Ramos (cell line): ENCODE results near the gene MCFD2.

Experiments used
- in situ Hi-C: fragments of 300-500 bp; cut with MboI; formaldehyde crosslinking; loops from one replicate; pipeline ENCODE4 v1.14.3; 2022; ENCODE audit warnings: low sequenced_read_pairs; ENCODE audit not compliant: unreplicated experiment

MCFD2 gene

DNA sequence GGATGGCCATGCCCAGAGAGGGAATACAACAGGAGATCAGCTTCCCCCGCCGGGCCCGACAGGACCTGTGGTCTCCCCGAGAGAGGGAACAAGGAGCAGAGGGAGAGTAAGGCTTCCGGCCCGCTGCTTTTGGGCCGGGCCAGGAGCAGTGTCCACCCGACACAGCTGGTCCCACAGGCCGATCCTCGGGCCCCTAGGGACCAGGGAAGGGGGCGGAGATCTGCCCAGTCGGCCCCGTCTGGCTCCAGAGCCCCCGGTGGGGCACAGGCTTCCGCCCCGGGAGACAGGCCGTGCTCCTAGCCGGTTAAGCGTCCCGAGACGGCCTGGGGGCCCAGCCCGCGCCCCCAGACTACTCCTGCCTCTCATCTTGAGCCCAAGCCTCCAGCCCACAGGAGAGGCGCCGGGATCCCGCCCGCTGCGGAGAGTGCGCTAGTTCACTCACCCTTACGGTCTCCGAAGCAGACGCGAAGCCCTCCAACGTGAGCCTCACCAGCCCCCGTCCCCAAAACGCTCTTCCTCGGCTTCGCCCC is at the start of gene MCFD2:
Gene MCFD2 (minus strand): TSS at position 526 of the 530 bp plus-strand sequence. CDS start 6,635 bp downstream, outside the sequence.
- in situ Hi-C loops: no loop called here

GRCh38 chr2:46964835-46965560 is 49.4 kb upstream of the MCFD2 start:
- in situ Hi-C loops: no loop called here

- in situ Hi-C loops: no loop called here
Measured at GRCh38 chr2:46963941-46964673, 48.5 kb upstream of the MCFD2 start.

- in situ Hi-C loops: no loop called here
Measured at GRCh38 chr2:46963210-46963609, 47.6 kb upstream of the MCFD2 start.

- in situ Hi-C loops: no loop called here
Measured at GRCh38 chr2:46962751-46963150, 47.1 kb upstream of the MCFD2 start.

DNA sequence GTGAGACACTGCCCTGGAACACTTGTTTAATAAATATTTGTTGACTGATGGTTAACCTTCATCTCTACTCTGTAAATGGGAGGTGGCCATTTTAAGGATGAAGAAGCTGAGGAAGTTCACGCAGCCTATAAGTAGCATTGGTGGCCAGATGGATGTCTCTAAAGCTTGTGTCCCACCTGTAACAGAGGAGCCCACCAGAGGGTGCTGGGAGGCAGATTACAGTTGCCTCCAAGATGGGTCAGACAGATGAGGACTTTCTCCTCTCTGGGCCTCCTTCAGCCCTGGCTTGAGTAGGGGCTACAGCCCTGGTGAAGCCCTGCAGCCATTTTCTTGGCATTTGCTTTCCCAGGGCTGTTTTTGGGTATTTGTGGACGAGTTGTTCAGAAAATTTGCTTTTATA is 45.0 kb upstream of the MCFD2 start:
- in situ Hi-C loops: no loop called here

- in situ Hi-C loops: no loop called here
Measured at GRCh38 chr2:46958431-46959017, 42.9 kb upstream of the MCFD2 start.

GRCh38 chr2:46956981-46957531 is 41.5 kb upstream of the MCFD2 start:
- in situ Hi-C loops: no loop called here

DNA sequence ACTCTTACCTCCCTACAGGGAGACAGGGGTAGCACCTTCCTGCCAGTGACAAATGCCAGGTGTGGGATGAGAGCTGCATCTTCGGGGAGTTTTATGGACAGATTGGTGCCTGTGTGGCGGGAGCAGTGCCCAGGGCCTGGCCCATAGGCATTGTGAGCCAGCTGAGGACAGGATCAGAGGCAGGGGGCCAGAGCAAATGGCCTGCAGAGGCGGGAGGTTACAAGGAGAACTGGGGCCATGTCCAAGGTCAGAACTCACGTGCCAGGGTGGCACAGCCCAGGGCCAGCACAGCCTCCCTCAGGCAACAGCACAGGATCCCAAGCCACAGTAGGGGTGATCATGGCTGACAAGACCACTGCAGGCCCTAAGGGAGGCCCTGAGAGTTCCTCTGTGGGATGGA is 40.2 kb upstream of the MCFD2 start:
- in situ Hi-C loops: no loop called here

DNA sequence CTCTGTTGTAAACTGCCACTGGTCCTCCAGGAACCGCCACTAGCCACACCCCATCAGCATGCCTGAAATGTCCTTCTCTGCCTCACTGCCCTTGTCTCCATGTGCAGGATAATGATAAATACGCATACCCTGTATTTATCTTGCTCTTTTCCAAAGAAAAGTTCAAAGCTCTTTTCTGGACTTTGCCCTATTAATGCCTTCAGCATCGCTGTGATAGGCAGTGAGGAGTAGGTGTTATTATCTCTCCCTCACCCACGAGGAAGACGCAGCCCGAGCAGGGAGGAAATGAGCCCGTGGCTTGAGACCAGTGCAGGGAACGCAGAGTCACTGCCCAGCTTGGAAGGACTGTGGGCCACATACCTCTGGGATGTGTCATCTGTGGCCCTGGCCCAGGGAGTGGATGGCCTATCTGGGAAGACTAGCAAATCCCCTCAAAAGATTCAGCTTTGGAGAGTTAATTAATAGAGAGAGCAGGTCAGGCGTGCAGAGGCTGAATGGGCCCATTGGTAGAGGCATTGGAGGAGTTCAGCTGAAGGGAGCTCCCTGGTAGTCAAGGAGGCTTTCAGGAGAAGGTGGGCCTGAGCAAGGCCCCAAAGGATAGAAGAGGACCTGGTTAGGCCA is 39.5 kb upstream of the MCFD2 start:
- in situ Hi-C loops: no loop called here

- in situ Hi-C loops: no loop called here
Measured at GRCh38 chr2:46952171-46952570, 36.6 kb upstream of the MCFD2 start.

- in situ Hi-C loops: no loop called here
Measured at GRCh38 chr2:46951290-46952064, 35.9 kb upstream of the MCFD2 start.

GRCh38 chr2:46950314-46950713 is 34.7 kb upstream of the MCFD2 start:
- in situ Hi-C loops: no loop called here

- in situ Hi-C loops: no loop called here
Measured at GRCh38 chr2:46947841-46948240, 32.2 kb upstream of the MCFD2 start.

DNA sequence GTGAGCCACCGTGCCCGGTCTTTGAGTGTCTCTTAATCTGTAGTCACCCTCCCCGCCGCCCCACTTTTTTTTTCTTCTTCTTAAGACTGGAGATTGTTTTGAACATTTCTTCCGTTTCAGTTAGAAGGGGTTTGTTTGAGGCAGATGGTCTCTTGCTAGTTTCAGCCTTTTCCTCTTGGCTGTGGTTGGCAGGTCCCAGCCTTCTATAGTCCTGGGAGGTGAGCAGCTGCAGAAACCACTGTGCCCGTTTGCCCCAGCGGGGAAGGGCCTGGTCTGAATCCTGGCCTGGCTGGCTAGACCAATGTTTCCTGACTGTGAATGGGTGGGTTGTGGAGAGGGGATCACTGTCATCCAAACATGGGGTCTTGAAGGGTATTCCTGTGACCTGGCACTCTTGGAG is 30.1 kb upstream of the MCFD2 start:
- in situ Hi-C loops: no loop called here

DNA sequence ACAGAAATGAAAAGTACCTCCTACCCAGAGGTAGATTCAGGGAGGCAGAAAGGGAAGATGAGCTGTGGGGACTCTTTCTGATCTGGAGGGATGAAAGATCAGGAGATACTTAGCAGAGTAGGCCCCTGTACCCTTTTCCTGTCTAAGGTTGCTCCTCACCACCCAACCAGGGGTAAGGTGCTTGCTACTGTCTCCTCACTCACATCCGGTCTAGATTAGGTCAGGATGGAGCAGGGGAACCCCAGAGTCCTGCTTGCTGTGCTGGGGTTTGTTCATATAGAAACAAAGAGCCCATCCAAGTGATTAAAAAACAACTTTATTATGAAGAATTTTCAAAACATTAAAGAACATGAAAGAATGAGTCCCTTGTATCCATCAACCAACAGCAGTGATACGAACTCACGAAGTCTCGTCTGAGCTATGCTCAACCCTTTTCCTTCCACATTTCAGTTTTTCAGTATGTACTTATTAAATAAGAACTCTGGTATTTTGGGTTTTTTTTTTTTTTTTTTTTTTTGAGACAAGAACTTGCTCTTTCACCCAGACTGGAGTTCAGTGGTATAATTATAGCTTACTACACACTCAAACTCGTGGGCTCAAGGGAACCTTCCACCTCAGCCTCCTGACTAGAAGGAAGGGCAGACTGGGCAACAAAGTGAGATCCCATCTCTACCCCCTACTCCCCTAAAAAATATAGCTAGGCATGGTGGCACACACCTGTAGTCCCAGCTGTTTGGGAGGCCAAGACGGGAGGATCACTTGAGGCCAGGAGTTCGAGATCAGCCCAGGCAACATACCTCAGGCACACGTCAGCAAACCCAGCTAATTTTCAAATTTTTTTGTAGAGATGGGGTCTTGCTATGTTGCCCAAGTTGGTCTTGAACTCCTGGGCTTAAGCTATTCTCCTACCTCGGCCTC is 28.5 kb upstream of the MCFD2 start:
- in situ Hi-C loops: no loop called here

DNA sequence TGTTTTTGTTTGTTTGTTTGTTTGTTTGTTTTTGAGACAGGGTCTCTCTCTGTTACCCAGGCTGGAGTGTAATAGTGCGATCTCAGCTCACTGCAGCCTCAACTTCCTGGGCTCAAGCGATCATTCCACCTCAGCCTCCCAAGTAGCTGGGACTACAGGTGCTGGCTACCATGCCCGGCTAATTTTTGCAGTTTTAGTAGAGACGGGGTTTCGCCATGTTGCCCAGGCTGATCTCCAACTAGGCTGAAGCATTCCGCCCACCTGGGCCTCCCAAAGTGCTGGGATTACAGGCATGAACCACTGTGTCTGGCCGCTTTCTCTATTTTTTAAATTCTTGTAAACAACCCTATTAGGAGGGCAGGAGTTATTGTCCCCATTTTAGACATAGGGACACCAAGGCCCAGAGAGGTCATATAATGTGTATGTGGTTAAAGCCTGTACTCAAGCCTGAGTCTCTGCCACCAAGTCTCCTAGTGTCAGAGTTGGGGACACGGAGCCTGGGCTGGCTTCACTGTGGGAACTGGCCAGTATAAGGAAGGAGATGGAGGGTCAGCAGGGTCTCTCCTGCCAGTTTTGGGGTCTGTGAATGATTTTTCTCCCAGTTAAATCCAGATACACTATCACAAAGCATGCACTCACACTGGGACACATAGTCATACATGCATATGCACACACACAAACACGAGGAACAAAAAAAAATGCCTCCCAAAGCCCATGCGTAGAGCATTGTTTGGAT is 27.5 kb upstream of the MCFD2 start:
- in situ Hi-C loops: no loop called here

DNA sequence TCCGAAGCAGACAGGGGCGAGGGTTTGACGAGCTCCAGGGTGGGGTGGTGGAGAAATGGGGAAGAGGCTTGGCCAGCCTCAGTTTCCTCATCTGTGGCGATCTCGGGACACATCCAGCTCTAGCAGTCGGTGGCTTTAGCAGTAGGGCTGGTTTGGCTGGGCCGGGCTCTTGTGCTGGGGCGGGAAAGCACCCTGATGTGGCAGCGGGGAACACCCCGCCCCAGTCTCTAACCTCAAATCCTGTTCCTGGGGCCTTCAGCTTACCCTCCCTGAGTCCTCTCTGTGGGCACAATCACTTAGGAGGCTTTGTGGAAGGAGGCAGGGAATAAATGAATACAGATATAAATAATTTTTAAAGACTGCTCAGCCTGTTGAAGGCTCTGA is 26.5 kb upstream of the MCFD2 start:
- in situ Hi-C loops: no loop called here
